Mucosa of stomach (tissue), 1 donor: ENCODE measurements around the gene DOCK10.
"Not testable (repeated sequence)": the region's sequence is repeated elsewhere in the genome, so short reads cannot be mapped to it uniquely, and the experiment has no call there.

Experiments used
- H3K27me3 ChIP-seq: one replicate; pipeline ENCODE4 v1.7.0; 2013; ENCODE audit warnings: mild to moderate bottlenecking, low read length; ENCODE audit not compliant: control insufficient read depth, insufficient read depth
- H3K36me3 ChIP-seq: one replicate; pipeline ENCODE4 v1.7.0; 2013; ENCODE audit warnings: low read length; ENCODE audit not compliant: control insufficient read depth, insufficient read depth
- H3K4me1 ChIP-seq: one replicate; pipeline ENCODE4 v1.7.0; 2013; ENCODE audit warnings: mild to moderate bottlenecking, low read length; ENCODE audit not compliant: control insufficient read depth, insufficient read depth
- H3K4me3 ChIP-seq: one replicate; pipeline ENCODE4 v1.7.0; 2013; ENCODE audit warnings: low read length
- H3K9ac ChIP-seq: one replicate; pipeline ENCODE4 v1.7.0; 2013; ENCODE audit warnings: mild to moderate bottlenecking, low read length, moderate library complexity
- H3K9me3 ChIP-seq: one replicate; pipeline ENCODE4 v1.7.0; 2013; ENCODE audit warnings: mild to moderate bottlenecking, low read length, moderate library complexity; ENCODE audit not compliant: control insufficient read depth
- donor health status: Pancreatic carcinoma.

The DOCK10 gene

DNA sequence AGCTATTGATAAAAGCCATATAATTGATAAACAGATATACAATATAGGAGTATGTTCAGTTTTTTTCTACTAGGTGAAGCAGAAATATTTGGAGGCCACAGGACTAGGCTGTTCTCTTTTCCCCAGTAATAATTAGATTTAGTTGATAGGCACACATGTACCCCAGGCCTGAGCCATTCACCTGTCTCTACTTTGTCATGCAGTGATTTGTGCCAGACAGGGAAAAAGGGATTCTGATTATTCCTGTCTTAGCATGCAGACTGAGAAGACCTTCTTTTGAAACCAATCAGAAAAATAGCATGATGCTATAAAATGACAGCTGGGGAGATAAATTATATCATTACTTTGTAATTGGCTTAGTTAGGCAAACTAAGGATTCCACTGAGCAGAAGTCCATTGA, 94.3 kb downstream of the DOCK10 start:
- no peaks in the 10 kb centered on the region for H3K27me3 ChIP-seq
- H3K9ac ChIP-seq, result no peak overlapping the region
- H3K4me1 ChIP-seq, result no peaks in the 10 kb centered on the region
- no peak overlapping the region for H3K4me3 ChIP-seq
- no peaks in the 10 kb centered on the region for H3K36me3 ChIP-seq
- H3K9me3 ChIP-seq, result no peaks in the 10 kb centered on the region

DNA sequence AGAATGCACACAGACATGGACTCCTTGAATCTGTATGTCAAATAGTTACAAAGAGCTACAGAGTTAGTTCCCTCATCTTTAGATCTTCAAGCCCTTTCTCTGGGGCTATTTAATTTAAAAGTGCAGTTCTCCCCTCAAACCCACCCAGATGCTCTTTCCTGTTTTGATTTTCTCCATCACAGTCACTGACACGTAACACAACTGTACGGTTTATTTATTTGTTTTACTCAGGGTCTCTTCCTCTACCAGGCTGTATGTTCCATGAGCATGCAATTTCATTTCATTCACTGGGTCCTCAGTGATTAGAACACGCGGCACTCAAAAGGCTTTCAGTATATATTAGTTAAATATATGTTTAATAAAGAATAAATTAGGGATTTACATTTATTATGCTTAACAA, 94.7 kb downstream of the DOCK10 start:
- H3K4me1 ChIP-seq, result no peaks in the 10 kb centered on the region
- H3K9ac ChIP-seq, result no peak overlapping the region
- no peaks in the 10 kb centered on the region for H3K36me3 ChIP-seq
- no peak overlapping the region for H3K4me3 ChIP-seq
- no peaks in the 10 kb centered on the region for H3K9me3 ChIP-seq
- H3K27me3 ChIP-seq, result no peaks in the 10 kb centered on the region

DNA sequence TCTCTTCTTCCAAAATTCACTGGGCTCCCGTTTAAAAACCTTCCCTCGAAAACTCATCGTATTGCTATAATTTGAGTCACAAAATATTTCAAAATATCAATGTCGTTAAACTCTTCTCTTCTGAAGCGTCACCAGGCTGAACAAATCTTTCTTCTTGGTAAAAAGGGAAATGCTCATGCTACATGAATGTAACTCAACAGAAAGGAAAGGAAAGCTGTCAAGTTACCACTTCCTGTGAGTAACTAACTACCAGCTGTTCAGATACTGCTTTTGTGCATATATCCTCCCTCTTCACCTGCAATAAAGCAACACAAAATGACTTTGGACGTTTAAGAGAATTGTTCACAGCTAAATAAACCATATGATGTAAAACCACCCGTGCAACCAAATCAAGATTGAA, 95.4 kb downstream of the DOCK10 start:
- Histone ChIP-seq H3K27me3 (no peaks in the 10 kb centered on the region), H3K36me3 (no peaks in the 10 kb centered on the region), H3K9ac (no peak overlapping the region), H3K4me3 (no peak overlapping the region), H3K9me3 (no peaks in the 10 kb centered on the region), H3K4me1 (no peaks in the 10 kb centered on the region)

DNA sequence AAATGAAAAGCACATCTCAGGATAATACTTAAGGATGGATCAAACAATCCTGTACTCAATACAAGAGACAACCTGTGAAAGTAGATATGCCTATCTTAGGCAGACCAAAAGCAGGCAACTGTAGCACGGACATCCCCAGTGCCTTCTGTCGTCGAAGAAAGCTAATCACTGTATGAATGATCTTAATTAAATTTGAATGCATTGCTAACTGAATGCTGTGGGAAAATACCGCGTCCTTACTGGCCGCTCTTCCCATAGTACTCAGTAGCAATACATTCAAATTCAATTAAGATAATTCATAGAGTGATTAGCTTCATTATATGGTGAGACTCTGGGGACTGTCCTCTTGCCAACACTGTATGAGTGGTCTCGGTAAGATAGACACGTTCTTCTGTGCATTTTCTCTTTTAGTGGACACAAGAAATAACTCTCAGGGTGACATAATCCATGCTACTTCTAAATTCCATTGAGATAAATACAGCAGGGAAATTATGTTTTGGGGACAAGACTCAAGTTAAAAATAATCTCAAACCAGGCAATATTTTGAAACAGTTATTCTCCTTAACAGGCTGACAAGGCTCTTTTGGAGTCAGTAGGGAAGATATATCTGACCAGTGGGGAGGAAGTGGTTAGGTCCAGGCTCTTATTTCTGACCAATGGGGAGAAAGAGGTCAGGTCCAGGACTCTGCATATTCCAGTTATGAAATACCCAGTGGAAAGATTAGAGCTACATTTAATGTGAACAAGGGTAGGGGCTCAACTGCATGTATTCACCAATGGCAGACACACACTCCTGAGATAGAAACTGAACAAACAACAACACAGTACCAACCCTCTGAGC, 97.3 kb downstream of the DOCK10 start:
- H3K4me3 ChIP-seq, result no peak overlapping the region

DNA sequence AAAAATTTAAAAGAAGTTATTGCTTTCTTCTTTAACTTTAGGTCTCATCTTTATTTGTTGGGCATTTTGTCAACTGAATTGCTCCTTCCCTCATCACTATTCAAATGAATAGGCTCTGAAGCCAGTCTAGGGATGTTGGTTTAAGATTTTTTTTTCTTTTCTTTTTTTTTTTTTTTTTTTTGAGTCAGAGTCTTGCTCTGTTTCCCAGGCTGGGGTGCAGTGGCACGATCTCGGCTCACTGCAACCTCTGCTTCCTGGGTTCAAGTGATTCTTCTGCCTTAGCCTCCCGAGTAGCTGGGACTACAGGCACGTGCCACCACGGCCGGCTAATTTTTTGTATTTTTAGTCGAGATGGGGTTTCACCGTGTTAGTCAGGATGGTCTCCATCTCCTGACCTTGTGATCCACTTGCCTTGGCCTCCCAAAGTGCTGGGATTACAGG, 98.6 kb downstream of the DOCK10 start:
- H3K4me3 ChIP-seq, H3K9ac ChIP-seq, H3K36me3 ChIP-seq, H3K4me1 ChIP-seq, H3K9me3 ChIP-seq, H3K27me3 ChIP-seq: not testable (repeated sequence)

More for the DNA sequence above, 97.3 kb downstream of the DOCK10 start:
- H3K4me1 ChIP-seq, result no peaks in the 10 kb centered on the region
- H3K9ac ChIP-seq, result no peak overlapping the region
- no peaks in the 10 kb centered on the region for H3K9me3 ChIP-seq
- H3K36me3 ChIP-seq, result no peaks in the 10 kb centered on the region
- H3K27me3 ChIP-seq, result no peaks in the 10 kb centered on the region

DNA sequence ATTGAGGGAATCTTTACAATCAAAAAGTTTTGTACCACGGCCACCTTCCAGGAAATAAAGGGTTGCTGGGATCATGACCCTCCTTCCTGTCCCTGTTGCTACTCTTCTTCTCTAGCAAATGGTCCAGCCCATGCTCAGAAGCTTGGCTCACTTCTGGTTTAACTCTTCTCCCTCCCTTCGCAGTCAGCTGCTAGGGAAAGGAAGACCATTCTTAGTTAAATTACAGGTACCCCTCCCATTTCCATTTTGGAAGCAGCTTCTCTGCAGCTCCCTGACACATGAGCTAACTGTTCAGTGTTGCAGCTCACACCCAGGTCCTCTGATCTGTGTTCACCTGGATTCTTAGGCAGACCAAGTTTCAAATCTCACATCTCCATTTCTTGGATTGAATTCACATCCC, 100.3 kb downstream of the DOCK10 start:
- Histone ChIP-seq H3K9ac (no peak overlapping the region), H3K27me3 (no peaks in the 10 kb centered on the region), H3K4me3 (no peak overlapping the region), H3K9me3 (no peaks in the 10 kb centered on the region), H3K36me3 (no peaks in the 10 kb centered on the region), H3K4me1 (peaks cover 4% of the 10 kb centered on the region)

DNA sequence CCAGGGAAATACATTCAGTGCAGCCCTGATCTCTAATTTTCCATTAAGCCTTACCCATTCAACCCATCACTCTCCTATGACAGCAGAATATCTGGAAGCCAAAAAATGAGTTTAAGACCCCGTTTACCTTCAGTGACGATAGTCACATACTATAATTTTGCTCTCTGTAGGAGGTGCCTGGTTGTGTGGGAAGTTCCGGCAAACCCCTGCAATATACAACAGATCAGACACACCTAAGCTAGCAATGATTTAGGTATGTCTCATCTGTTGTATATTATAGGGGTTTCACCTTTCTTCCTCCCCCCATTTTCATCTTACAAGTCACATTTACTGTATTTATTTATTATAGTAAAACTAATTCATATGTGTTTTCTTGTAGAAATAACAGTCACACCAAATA, 101.7 kb downstream of the DOCK10 start:
- no peaks in the 10 kb centered on the region for H3K27me3 ChIP-seq
- H3K9ac ChIP-seq, result no peak overlapping the region

DNA sequence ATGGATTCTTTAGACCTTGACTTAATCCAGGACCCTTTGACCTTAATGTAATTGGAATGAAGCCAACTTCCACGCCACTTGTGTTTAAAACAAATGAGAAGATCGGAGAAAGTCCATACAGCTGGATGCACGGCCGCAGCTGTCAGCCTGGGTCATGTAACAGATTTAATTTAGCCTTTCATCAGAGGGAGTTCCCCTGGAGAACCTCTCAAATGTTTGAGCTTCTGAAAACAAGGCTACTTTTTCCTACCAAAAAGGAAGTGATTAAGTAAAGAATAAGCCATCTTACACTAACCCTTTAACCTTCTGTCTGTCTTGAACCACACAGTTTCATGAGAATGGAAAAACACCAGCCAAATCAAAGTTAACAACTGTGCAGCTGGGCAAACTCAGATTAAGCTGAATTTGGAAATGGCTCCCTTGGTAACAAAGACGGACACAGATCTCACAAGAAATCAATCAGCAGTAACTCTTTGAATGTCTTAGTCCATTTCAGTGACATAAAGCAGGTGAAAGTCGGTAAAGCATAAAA, 103.6 kb downstream of the DOCK10 start:
- no peaks in the 10 kb centered on the region for H3K9me3 ChIP-seq
- no peak overlapping the region for H3K4me3 ChIP-seq
- no peaks in the 10 kb centered on the region for H3K36me3 ChIP-seq
- H3K9ac ChIP-seq, result no peak overlapping the region
- H3K4me1 ChIP-seq, result peaks cover 4% of the 10 kb centered on the region
- H3K27me3 ChIP-seq, result no peaks in the 10 kb centered on the region

More for the DNA sequence above, 101.7 kb downstream of the DOCK10 start:
- Histone ChIP-seq H3K9me3 (no peaks in the 10 kb centered on the region), H3K4me3 (no peak overlapping the region), H3K4me1 (peaks cover 4% of the 10 kb centered on the region), H3K36me3 (no peaks in the 10 kb centered on the region)

DNA sequence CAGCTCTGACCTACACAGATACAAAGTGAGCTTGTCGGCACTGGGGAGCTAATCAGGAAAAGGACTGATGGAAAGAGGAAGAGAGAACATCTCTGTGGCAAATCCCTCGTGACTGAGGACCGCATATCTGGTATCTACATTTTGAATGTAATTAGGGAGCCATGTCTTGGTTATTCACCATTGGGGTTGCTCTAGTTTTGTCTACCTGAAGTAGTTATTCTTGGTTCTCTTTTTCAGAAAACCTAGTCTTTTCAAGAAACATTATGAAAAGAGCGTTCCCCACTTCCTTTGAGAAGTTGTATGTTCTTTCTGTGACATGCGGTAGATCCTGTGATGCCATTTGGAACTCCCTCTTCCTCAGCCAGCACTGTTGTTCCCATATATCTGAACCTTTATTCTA, 104.4 kb downstream of the DOCK10 start:
- Histone ChIP-seq H3K9ac (no peak overlapping the region), H3K9me3 (no peaks in the 10 kb centered on the region), H3K4me1 (peaks cover 4% of the 10 kb centered on the region)

DNA sequence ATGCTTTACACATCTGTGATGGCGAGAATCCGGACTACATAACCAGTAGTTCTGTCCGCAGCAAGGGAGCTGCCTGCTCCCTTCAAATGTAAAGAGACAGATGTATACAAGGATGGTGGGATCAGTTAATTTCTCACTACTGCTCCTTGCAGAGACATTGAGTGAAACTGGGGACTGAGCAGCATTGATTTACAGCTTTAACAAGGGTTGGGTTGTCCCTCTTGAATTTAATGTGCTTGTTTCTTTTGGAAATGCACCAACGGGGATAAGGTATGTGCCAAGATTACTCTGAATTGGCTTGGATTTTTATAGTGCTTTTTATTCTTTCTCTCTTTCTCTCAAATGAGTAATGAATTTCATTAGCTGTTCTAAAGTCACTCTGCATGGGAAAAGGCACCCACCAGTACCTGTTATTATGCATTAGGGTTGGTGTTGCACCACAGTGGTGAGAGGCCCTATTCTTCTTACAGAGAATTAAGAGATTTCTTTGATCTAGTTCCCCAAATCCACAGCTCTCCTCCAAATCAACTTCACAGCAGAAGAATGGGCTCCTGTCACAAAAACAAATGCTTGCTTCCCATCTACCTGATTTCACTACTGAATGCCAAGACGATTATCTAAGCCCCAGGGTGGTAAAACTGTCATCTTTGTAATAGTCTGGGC, 107.6 kb downstream of the DOCK10 start:
- Histone ChIP-seq H3K4me1 (peaks cover 5% of the 10 kb centered on the region), H3K4me3 (no peak overlapping the region), H3K9me3 (no peaks in the 10 kb centered on the region), H3K9ac (no peak overlapping the region), H3K36me3 (no peaks in the 10 kb centered on the region), H3K27me3 (no peaks in the 10 kb centered on the region)

More for the DNA sequence above, 104.4 kb downstream of the DOCK10 start:
- Histone ChIP-seq H3K36me3 (no peaks in the 10 kb centered on the region), H3K4me3 (no peak overlapping the region), H3K27me3 (no peaks in the 10 kb centered on the region)

DNA sequence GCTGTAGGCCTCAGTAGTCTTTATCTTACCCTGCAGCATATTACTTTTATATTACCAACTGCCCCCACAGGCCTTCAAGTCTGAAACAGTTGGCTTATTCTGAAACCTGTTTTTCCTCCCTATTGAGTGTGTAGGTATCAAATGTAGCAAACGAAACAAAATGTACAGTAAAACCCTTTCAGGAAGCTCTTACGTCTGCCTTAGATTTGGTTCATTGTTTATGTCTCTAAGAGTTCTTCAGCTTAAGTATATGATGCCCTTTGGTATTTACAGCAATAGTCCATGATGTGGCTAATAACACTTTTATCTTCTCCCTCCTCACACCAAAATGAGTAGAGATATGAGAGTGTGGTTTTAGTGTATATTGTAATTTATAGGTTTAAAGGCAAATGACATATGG, 108.8 kb downstream of the DOCK10 start:
- Histone ChIP-seq H3K4me3 (no peak overlapping the region), H3K27me3 (no peaks in the 10 kb centered on the region), H3K9ac (no peak overlapping the region), H3K9me3 (no peaks in the 10 kb centered on the region), H3K36me3 (no peaks in the 10 kb centered on the region), H3K4me1 (peaks cover 12% of the 10 kb centered on the region)

DNA sequence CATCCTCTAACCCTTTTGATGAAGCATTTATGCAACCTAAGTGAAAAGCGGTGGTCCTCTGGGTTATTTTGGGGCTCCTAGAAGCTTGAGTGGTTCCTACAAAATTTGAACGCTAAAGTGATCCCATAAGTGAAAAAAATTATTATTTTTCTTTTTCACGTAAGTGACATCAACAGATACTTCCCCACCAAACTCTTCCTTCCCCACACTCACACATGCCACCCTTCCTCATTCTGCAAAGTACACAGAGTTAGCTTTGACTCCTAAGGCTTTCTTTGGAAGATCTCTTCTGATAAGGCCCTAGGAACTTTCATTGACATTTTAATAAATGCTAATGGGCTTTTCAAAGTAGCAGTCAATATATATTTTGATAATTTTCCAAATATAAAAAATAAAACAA, 109.7 kb downstream of the DOCK10 start:
- Histone ChIP-seq H3K4me1 (peaks cover 21% of the 10 kb centered on the region), H3K27me3 (no peaks in the 10 kb centered on the region), H3K36me3 (no peaks in the 10 kb centered on the region), H3K9me3 (no peaks in the 10 kb centered on the region), H3K9ac (no peak overlapping the region), H3K4me3 (no peak overlapping the region)
